KG1 (cell line): Measurements from ENCODE around the gene NANOS1.
"Not testable (repeated sequence)": the region's sequence is repeated elsewhere in the genome, so short reads cannot be mapped to it uniquely, and the experiment has no call there.

Source experiments
- DNase-seq: peaks from one replicate; lab custom pipeline; 2025; lab: John Stamatoyannopoulos, UW

The NANOS1 gene

DNA sequence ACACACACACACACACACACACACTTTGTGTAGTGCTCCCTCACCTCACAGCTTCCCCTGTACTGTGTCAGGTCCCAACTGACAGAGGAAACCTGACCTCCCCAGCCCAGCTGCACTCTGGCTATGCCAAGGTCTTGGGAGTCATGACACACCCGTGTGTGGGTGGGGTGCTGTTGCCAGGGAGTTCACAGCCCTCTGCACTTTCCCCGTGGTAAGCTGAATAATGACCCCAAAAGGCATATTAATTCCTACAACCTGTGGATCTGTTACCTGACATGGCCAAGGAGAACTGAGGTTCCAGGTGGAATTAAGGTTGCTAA lies 8.9 kb upstream of the NANOS1 start:
- no peak for DNase-seq

DNA sequence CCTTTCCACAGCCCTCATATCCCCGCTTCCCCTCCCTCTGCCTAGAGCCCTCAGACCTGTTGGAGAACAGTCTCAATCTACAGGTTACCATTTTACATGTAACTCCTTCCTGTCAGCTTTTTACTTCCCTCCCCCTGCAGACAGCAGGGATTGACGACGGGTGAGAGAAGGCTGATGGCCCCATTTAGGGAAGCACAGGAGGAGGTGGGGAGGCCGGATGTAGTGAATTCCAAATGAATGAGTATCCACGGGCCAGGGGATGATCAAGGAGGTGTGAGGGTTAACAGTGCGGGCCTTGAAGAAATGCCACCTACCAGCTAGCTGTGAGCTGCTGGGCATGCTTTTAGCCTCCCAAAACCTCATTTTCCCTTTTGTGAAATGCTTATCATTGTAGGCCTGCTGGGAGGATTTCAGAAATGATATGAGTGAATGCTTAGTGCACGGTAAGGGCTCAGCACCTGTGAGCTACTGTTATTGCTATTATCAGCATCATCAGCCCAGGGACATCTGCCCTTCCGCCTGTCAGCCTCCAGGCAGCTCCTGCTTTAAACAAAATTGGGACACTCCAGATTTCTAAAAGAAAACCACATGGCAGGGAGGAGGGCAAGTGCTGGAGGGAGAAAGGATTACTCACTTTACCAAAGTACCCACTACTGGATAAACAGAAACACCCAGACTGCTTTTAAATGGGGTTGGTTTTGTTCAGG lies 6.5 kb upstream of the NANOS1 start:
- DNase-seq, result no peak

DNA sequence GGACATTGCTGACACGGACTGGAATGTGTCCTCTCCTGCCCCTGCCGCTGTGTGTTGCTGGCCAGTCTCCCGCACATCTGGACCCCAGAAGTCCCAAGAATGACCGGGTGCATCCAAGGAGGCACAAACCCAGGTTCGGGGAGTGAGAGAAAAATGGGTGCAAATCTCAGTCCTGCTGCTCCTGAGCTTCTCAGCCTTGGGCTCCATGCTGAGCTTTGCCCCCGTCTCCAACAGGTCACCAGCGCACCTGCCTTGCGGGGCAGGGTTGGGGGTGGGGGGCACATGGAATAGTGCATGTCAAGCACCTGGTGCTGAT lies 6.0 kb upstream of the NANOS1 start:
- no peak for DNase-seq

DNA sequence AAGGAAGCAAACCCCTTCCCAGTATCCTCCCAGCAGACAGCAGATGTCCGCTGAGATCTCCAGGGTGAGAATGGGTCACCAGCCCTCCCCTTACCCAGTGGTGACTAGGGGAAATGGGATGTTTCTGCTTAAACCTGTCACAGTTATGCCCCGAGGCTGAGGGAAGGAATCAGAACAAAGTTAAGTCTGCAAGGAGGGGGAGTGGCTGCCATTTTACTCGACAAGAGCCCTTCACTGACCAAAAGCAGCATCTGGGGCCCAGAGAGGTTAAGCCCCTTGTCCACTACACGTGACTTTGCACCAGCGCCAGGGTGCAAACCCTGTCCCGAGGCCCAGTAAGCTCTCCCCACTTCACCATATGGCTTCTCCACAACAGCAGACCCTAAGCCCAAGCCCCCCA lies 4.6 kb upstream of the NANOS1 start:
- no peak for DNase-seq

DNA sequence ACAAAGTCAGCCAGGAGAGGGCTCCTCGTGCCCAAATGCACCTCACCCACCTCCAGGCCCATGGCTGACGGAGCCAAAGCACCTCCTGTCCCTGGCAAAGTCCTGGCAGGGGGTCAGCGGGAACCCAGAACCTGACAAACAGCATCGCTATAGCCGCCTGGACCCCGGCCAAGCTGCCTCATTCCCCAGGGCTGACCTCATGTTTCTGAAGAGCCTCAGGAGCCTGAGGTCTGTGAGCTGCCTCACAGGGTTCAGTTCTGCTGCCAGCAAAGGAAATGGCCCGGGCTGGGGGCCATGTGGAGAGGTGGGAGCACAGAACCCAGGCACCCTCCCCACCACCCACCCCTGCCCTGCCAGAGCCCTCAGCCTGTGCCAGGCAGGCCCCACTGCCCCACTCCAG lies 4.2 kb upstream of the NANOS1 start:
- DNase-seq, result no peak

DNA sequence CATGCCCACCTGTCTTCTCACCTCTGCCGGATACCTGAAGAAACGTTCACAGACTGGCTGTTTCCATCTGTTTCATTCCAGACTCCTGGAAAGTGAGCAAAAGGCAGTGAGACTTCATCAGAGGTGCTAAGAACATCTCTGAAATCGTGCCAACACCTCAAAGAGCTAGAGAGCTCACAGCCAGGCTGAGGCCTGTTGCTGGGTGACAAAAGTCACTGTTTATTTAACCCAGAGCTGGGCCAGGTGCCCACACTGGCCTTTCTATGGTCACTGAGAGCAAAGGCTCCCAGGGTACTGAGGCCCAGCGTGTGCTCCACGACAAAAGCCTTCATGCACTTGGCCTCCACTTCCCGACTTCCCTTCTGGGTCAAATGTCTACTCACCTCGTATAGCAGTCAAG lies 3.7 kb upstream of the NANOS1 start:
- DNase-seq, result no peak

DNA sequence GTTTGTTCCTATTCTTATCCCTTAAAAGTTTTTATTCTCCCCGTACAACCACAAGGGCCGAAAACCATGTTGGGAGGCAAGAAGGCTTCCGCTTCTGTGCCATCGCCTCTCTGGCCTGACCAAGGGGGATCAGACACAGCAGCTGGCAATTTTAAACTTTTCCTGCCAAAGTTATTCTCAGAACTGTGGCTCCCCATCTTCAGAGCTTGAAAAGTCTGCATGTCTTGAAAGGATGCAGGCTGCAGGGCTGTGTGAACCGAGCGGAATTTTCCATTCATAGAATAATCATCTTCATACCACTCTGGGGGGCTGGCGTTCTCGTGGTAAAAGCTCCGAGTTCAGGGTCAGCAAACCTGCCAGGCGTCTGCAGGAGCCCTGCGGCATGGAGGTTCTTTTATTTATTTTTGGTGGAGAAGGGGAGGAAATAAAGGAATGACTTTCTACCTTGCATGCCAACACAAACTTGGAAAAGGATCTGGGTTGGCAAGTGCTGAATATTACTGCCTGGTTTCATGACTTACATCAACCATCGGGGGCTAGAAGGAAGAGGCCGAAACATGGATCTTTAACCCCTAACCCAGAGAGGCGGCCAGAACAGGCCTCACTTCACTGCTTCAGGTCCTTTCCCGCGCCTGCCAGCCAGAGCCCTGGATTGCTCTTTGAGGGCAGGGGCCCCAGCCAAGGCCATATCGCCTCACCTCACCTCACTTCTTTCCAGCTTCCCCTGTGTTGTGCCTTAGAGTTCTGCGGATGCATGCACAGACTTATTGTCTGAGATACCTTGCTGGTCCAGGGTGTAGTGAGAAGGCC lies 3.0 kb upstream of the NANOS1 start:
- DNase-seq, result no peak

DNA sequence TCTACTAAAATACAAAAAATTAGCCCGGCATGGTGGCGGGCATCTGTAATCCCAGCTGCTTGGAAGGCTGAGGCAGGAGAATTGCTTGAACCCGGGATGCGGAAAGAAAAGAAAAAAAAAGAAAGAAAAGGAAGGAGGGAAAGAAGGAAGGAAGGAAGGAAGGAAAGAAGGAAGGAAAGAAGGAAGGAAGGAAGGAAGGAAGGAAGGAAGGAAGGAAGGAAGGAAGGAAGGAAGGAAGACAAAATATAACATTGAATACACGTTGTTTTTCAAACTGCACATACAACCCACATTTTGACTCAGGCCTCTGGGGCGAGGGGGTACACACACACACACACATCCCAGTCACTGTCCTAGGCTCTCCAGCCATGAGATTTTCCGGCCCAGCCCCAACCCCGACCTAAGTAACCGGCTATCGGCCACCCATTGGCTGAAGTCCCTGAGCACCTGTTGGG lies 1.0 kb upstream of the NANOS1 start:
- DNase-seq, result not testable (repeated sequence)

DNA sequence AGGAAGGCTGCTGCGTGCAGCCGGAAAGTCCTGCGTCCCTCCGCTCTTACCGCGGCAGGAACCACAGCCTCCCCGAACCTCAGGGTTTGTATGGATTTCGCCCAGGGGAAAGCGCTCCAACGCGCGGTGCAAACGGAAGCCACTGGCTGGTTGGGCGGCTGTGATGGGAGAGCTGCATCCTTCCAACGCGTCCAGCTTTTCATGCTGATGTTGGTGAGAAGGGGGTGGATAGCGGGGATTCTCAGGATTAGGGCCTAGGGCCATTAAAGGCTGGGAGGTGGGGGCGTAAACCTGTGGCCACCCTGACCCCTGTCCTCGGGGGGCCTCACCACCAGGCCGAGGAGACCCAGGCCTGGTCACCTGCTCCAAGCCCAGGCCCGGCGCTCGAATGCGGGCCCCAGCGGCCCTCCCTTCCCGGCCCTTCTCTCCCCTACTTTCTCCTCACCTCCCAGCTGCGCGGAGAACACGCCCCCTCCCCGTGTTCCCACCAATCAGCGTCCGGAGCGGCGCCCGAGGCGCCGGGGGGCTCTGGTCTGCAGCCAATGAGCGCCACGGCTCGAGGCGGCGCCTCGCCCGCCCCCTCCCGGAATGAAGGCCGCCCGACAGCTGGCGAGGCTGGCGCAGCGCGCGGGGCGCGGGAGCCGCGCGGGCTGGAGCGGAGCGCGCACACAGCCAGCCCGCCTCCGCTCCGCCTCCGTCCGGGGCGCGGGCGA lies 458 bp upstream of the NANOS1 start:
- peak; percentile 36 for DNase-seq

DNA sequence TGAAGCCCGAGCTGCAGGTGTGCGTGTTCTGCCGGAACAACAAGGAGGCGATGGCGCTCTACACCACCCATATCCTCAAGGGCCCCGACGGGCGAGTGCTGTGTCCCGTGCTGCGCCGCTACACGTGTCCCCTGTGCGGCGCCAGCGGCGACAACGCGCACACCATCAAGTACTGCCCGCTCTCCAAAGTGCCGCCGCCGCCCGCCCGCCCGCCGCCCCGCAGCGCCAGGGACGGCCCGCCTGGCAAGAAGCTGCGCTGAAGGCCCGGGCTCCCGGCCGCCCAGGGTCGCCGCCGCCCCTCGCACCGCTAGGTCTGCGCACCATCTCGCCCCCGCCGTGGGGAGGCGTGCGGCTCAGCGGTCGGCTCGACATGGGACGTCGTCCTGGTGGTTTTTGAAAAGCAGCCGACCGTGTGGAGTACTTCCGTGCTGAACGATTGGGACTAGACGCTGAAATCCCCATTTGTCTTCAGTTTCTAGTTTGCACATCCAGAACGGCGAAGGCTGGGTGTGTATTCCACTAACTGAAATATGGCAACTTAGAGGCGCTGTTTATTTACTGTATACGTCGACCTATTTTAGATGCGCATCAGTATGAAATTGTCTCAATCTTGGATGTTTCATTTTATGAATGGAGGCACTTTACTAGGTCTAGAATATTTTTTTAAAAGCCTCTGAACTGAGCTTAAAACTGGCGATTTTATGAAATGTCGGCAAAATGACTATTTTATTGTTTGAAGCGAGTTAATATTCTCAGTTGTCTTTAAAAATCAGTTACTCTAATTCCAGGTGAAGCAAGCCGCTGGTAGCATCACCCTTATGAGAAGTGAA lies 1.1 kb downstream of the NANOS1 start:
- DNase-seq, result no peak

DNA sequence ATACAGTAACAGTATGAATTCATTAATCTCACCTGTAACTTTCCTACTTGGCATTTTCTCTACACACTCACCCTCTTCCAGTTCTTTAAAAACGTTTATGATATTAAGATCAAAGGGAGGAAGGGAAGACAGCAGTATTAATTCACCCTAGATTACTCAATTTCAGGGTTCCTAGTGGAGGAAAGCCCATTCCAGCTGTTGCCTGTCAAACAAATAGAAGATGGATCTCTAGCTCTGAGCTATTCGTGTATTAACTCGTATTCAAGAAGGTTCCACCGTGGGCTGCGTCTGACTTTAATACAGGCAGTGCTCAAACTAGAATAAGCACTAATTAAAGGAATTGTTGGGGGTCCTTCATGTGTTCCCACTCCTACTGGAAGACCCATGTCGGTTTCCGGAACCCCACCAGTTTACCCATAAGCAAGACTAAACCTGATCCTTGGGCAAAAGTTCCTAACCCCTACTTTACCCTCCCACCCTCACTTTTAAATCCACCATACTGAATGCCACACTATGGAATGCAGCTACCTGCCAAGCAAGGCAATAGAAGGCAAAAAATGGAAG lies 2.1 kb downstream of the NANOS1 start:
- no peak for DNase-seq

DNA sequence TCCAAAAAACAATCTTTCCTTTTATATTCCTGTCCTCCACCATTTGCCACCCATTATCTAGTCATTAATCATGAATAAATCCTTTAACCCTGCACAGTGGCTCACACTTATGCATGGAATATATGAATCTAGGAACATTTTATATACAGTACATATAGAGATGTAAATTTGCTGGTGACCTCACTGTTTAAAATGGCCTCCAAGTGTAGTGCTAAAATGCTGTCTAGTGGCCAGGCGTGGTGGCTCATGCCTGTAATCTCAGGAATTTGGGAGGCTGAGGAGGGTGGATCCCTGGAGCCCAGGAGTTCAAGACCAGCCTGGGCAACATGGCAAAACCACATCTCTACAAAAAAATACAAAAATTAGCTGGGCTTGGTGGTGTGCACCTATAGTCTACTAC lies 9.6 kb downstream of the NANOS1 start:
- no peak for DNase-seq

DNA sequence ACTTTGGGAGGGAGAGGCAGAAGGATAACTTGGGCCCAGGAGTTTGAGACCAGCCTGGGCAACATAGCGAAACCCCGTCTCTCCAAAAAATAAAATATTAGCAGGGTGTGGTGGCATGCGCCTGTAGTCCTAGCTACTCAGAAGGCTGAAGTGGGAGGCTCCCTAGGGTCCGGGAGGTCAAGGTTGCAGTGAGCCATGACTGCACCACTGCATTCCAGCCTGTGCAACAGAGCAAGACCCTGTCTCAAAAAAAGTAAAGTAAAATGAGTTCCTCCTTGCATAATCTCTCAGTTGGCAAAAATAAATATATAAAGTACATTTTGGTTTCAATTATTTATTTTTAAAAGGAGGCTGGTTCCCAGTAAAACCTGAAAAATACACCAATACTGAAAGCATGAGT lies 11.8 kb downstream of the NANOS1 start:
- no peak for DNase-seq

DNA sequence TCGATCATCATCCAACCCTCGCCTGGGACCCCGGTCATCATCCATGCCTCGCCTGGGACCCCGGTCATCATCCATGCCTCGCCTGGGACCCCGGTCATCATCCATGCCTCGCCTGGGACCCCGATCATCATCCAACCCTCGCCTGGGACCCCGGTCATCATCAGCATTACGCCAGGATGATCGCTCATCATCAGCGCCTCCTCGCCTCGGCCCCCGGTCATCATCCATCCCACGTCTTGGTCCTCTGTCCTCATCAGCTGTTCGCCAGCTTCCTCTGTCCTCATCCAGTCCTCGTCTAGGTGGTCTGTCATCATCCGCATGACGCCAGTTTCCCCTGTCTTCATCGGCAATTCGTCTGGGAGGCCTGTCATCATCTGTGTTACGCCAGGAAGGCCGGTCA lies 12.7 kb downstream of the NANOS1 start:
- no peak for DNase-seq

DNA sequence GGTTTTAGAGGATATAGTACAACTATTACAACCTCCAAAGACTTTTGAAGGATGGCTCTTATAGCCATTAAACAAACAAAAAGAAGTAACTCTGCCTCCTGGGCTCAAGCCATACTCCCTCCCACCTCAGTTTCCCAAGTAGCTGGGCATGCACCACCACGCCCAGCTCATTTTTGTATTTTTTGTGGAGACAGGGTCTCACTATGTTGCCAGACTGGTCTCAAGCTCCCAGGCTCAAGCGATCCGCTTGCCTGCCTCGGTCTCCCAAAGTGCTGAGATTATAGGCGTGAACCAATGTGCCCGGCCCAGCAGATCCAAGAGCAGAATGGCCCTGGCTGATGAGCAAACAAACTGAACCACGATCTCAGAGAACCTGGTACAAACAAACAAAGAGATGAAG lies 16.0 kb downstream of the NANOS1 start:
- DNase-seq, result no peak

DNA sequence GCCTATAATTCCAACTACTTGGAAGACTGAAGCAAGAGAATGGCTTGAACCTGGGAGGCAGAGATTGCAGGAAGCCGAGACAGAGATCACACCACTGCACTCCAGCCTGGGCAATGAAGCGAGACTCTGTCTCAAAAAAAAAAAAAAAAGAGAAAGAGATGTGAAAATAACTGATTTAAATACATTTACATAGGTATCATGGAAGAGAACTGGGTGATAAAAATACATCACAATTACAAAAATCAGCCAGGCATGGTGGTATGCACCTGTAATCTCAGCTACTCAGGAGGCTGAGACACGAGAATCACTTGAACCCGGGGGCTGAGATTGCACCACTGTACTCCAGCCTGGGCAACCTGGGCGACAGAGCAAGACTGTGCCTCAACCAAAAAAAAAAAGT lies 19.8 kb downstream of the NANOS1 start:
- no peak for DNase-seq

DNA sequence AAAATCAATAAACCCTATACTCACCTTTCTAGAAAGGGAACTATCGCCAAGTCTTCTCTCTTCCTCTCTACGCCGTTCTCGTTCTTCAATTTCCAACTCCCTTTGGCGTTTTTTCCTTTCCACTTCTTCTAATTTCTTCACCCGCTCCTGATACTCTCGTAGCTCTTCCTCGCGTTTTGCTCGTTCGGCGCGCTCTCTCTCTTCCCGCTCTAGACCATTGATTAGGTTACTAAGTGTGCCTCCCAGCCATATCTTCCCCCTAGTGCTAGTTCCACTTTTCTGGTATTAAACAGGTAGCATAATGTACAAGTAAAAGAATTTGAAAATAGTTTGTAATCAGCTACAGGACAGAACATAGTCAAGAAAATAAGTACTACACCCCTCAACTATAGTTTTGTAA lies 20.3 kb downstream of the NANOS1 start:
- DNase-seq, result no peak

DNA sequence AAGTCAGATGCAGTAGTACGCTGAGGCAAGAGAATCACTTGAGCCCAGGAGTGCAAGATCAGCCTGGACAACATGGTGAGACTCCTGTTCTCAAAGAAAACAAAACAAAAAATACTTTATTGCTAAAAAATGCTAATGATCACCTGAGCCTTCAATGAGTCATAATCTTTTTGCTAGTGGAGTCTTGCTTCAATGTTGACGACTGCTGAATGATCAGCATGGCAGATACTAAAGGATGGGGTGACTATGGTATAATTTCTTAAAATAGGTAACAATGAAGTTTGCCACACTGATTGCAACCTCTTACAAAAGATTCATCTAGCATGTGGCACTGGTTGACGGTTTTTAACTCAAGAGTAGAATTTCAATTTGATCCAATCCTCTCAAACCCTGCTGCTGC lies 22.3 kb downstream of the NANOS1 start:
- DNase-seq, result no peak

DNA sequence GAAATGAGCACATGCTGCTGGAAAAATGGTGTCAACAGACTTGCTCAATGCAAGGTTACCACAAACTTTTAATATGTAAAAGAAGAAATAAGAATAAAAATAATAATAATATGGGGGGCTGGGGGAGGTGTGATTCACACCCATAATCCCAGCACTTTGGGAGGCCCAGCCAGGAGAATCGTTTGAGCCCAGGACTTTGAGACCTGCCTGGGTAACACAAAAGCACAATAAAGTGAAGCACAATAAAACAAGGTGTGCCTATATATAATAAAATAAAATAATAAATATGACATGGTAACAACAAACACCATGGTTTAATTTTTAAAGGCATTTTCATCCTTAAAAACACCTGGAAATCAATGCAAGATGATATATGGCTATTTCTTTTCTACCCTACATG lies 26.0 kb downstream of the NANOS1 start:
- DNase-seq, result no peak

DNA sequence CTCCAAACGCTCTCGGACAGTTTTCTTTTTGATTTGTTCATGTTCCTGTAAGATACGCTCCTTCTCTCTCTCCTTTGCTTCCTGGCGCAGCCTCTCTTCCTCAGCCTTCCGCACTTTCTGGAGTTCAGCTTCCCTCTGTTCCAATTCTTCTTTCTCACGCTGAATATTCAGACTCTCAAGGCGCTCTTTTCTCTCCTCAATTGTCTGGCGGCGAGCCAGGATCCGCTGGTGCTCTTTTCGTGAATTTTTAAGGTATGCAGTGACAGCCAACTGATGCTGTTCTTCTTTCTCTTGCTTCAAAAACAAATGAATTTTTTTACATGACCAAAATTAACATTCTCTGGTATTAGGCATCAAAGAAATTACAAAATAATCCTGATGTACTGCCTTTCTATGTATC lies 28.5 kb downstream of the NANOS1 start:
- DNase-seq, result no peak

DNA sequence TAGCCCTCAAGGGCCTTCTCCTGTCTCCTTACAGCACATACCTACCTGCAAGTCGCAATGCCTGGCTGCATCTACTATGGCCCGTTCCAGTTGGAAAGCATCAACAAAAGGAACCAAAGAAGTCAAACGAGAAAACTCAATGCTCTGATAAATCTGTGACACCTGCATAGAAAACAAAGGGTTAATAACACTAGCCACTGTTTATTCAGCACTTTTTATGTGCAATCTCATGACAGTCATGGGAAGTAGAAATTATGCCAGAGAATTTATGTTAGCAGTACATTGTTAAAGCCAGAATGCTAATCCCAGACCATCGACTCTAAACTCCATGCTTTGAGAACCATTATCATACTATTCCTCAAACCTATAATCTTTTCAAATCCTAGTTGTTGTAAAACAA lies 30.0 kb downstream of the NANOS1 start:
- DNase-seq, result no peak

DNA sequence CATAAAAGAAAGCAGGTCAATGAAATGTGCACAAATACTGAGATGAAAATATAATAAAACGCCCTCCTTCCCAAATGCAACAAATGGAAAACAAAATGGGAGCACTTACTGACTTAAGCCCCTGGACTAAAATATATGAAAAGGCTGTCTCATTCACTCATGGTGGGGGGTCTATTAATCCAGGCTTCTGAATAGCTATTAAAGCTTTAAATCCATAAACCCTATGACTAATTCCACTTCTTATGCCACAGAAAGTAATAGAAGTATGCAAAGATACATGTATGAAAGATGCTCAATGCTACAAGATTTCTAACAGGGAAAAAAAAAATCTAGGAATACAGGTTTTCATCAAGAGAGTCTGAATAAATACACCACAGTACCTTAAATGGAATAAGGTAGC lies 30.6 kb downstream of the NANOS1 start:
- no peak for DNase-seq
